ENCODE data around the gene GPS2.

Gene GPS2

GRCh38 chr17:7263801-7264078 lies 51.4 kb downstream of the GPS2 start:
- H3K36me3 ChIP-seq (ENCODE audit: insufficient read depth, low read length) = peaks cover 10% of the 10 kb centered on the region
- peaks cover 17% of the 10 kb centered on the region for H3K4me1 ChIP-seq (ENCODE audit: insufficient read depth, low read length, severe bottlenecking)
- TF ChIP-seq EZH2 (IDR thresholded peaks at IDR 0.05; ENCODE audit: borderline replicate concordance, low read length) (no peak), CTCF (IDR thresholded peaks at IDR 0.05; ENCODE audit: low read length) (no peak)
- peaks cover 7% of the 10 kb centered on the region; the same call in 1 of the 2 replicates for H3K27me3 ChIP-seq (ENCODE audit: insufficient read depth, low read length)
- H3K9ac ChIP-seq (ENCODE audit: low read length) = no peak overlapping the region
- no peaks in the 10 kb centered on the region for H3F3A ChIP-seq (ENCODE audit: insufficient read depth, low read length)
- H3K9me2 ChIP-seq (ENCODE audit: low read depth, low read length) = no peaks in the 10 kb centered on the region
- no peaks in the 10 kb centered on the region for H3K79me2 ChIP-seq (ENCODE audit: insufficient read depth, low read length)
- no peak overlapping the region for H3K4me2 ChIP-seq (ENCODE audit: low read length)
- H3K9me3 ChIP-seq (ENCODE audit: low read length) = no peaks in the 10 kb centered on the region
- H4K20me1 ChIP-seq (ENCODE audit: insufficient read depth, low read length) = no peaks in the 10 kb centered on the region
- no peak overlapping the region for H3K4me3 ChIP-seq (ENCODE audit: low read depth, low read length, poor library complexity, severe bottlenecking)
- no peak overlapping the region for H3K27ac ChIP-seq (ENCODE audit: low read depth, low read length, poor library complexity, severe bottlenecking)
- H2AFZ ChIP-seq (ENCODE audit: low read length) = no peak overlapping the region

GRCh38 chr17:7262935-7263800 lies 52.0 kb downstream of the GPS2 start:
- Histone ChIP-seq H3K4me1 (ENCODE audit: insufficient read depth, low read length, severe bottlenecking) (peaks cover 17% of the 10 kb centered on the region), H4K20me1 (ENCODE audit: insufficient read depth, low read length) (no peaks in the 10 kb centered on the region), H2AFZ (ENCODE audit: low read length) (no peak overlapping the region), H3K27ac (ENCODE audit: low read depth, low read length, poor library complexity, severe bottlenecking) (no peak overlapping the region), H3K4me3 (ENCODE audit: low read depth, low read length, poor library complexity, severe bottlenecking) (no peak overlapping the region), H3K9me3 (ENCODE audit: low read length) (no peaks in the 10 kb centered on the region), H3K27me3 (ENCODE audit: insufficient read depth, low read length) (peaks cover 7% of the 10 kb centered on the region; the same call in 1 of the 2 replicates), H3K4me2 (ENCODE audit: low read length) (no peak overlapping the region), H3K9me2 (ENCODE audit: low read depth, low read length) (no peaks in the 10 kb centered on the region), H3K36me3 (ENCODE audit: insufficient read depth, low read length) (peaks cover 15% of the 10 kb centered on the region), H3K79me2 (ENCODE audit: insufficient read depth, low read length) (no peaks in the 10 kb centered on the region), H3F3A (ENCODE audit: insufficient read depth, low read length) (no peaks in the 10 kb centered on the region), H3K9ac (ENCODE audit: low read length) (no peak overlapping the region)
- TF ChIP-seq EZH2 (IDR thresholded peaks at IDR 0.05; ENCODE audit: borderline replicate concordance, low read length) = no peak
- TF ChIP-seq CTCF (IDR thresholded peaks at IDR 0.05; ENCODE audit: low read length) = no peak
